IgD-negative memory B cell (primary cell): ENCODE data around the gene PSMA4. TPM values are rescaled to one million over a fixed set of nuclear protein-coding genes. Genes with fewer than 3 reads are reported as not detected.
A peak's percentile ranks its signal among the peaks of the same experiment; 100 is the strongest.
"Not testable (repeated sequence)": the region's sequence is repeated elsewhere in the genome, so short reads cannot be mapped to it uniquely, and the experiment has no call there.

Source experiments
- H3K27ac Mint-ChIP-seq, 3 donors: one replicate each; pipeline ENCODE4 v1.8.0; 2020 to 2022; ENCODE audit warnings: mild to moderate bottlenecking in 3 of 3, mixed read lengths in 3 of 3, moderate library complexity in 1 of 3
- H3K27me3 Mint-ChIP-seq: one replicate; pipeline ENCODE4 v1.8.0; 2021; ENCODE audit warnings: mixed read lengths
- H3K36me3 Mint-ChIP-seq: one replicate; pipeline ENCODE4 v1.8.0; 2020; ENCODE audit warnings: mild to moderate bottlenecking, mixed read lengths
- H3K4me1 Mint-ChIP-seq, 3 donors: one replicate each; pipeline ENCODE4 v1.8.0; 2020 to 2022; ENCODE audit warnings: mixed read lengths in 3 of 3, mild to moderate bottlenecking in 1 of 3
- H3K4me3 Mint-ChIP-seq, 4 donors: one replicate each; pipeline ENCODE4 v1.8.0; 2020 to 2022; ENCODE audit warnings: mild to moderate bottlenecking in 4 of 4, mixed read lengths in 4 of 4, moderate library complexity in 3 of 4
- H3K9me3 Mint-ChIP-seq, 3 donors: one replicate each; pipeline ENCODE4 v1.8.0; 2020 to 2021; ENCODE audit warnings: mixed read lengths in 3 of 3, mild to moderate bottlenecking in 1 of 3
- polyA plus RNA-seq: library from polyadenylated mRNA; unstranded; fragments of 300-500 nt; fragmentation: Illumina TruSeq; gene quantifications from one replicate; pipeline ENCODE4 v1.2.3, GENCODE V29; 2021

Gene PSMA4
- polyA plus RNA-seq, 1 donor from 2014 or later, result 169 TPM

GRCh38 chr15:78538358-78538757 is 1.9 kb upstream of the PSMA4 start:
- Mint-ChIP-seq H3K4me1 (peaks cover 12 to 30% (median 21%) of the 10 kb centered on the region in 3 donors), H3K4me3 (peak overlapping the region in 2 of 4 donors; percentile 33 to 84), H3K27me3 (no peaks in the 10 kb centered on the region), H3K27ac (peak overlapping the region in 1 of 3 donors; percentile 67), H3K36me3 (peaks cover 4% of the 10 kb centered on the region), H3K9me3 (no peaks in the 10 kb centered on the region)

GRCh38 chr15:78539464-78540140 is 642 bp upstream of the PSMA4 start:
- H3K4me1 Mint-ChIP-seq, result peaks cover 12 to 30% (median 21%) of the 10 kb centered on the region in 3 donors
- peak overlapping the region; percentile 89 to 100 (median 94) for H3K4me3 Mint-ChIP-seq
- not testable (repeated sequence) for H3K36me3 Mint-ChIP-seq, H3K9me3 Mint-ChIP-seq, H3K27me3 Mint-ChIP-seq
- peak overlapping the region; percentile 89 to 100 (median 99) for H3K27ac Mint-ChIP-seq

- Mint-ChIP-seq H3K4me1 (peaks cover 10 to 30% (median 21%) of the 10 kb centered on the region in 3 donors), H3K27ac (peak overlapping the region; percentile 89 to 100 (median 99)), H3K4me3 (peak overlapping the region; percentile 89 to 100 (median 94)), H3K9me3 (no peaks in the 10 kb centered on the region), H3K27me3 (no peaks in the 10 kb centered on the region), H3K36me3 (peaks cover 2% of the 10 kb centered on the region)
Observed at GRCh38 chr15:78540871-78541743, 863 bp downstream of the PSMA4 start.

GRCh38 chr15:78541744-78542034 is 1.4 kb downstream of the PSMA4 start:
- H3K9me3 Mint-ChIP-seq, result no peaks in the 10 kb centered on the region
- peak overlapping the region; percentile 89 to 100 (median 99) for H3K27ac Mint-ChIP-seq
- peaks cover 4% of the 10 kb centered on the region for H3K36me3 Mint-ChIP-seq
- no peaks in the 10 kb centered on the region for H3K27me3 Mint-ChIP-seq
- H3K4me1 Mint-ChIP-seq, result peaks cover 10 to 30% (median 21%) of the 10 kb centered on the region in 3 donors
- H3K4me3 Mint-ChIP-seq, result peak overlapping the region; percentile 89 to 100 (median 94)

- peaks cover 4% of the 10 kb centered on the region for H3K36me3 Mint-ChIP-seq
Observed at GRCh38 chr15:78542647-78543046, 2.4 kb downstream of the PSMA4 start.

GRCh38 chr15:78550194-78550593 is 9.9 kb downstream of the PSMA4 start:
- H3K4me3 Mint-ChIP-seq, result no peak overlapping the region
- no peak overlapping the region for H3K27ac Mint-ChIP-seq
- H3K4me1 Mint-ChIP-seq, result no peaks in the 10 kb centered on the region
- H3K9me3 Mint-ChIP-seq, result no peaks in the 10 kb centered on the region
- H3K36me3 Mint-ChIP-seq, result peaks cover 2% of the 10 kb centered on the region
- no peaks in the 10 kb centered on the region for H3K27me3 Mint-ChIP-seq

More at GRCh38 chr15:78542647-78543046, 2.4 kb downstream of the PSMA4 start:
- Mint-ChIP-seq H3K9me3 (no peaks in the 10 kb centered on the region), H3K4me1 (peaks cover 10 to 30% (median 21%) of the 10 kb centered on the region in 3 donors), H3K4me3 (peak overlapping the region in 3 of 4 donors; percentile 41 to 89 (median 73)), H3K27me3 (no peaks in the 10 kb centered on the region), H3K27ac (peak overlapping the region in 1 of 3 donors; percentile 81)

- Mint-ChIP-seq H3K27ac (no peak overlapping the region), H3K27me3 (no peaks in the 10 kb centered on the region), H3K4me1 (no peaks in the 10 kb centered on the region), H3K4me3 (no peak overlapping the region), H3K36me3 (peaks cover 2% of the 10 kb centered on the region), H3K9me3 (no peaks in the 10 kb centered on the region)
Observed at GRCh38 chr15:78550815-78551214, 10.6 kb downstream of the PSMA4 start.

GRCh38 chr15:78551902-78552301 is 11.7 kb downstream of the PSMA4 start:
- Mint-ChIP-seq H3K27ac (no peak overlapping the region), H3K27me3 (no peaks in the 10 kb centered on the region), H3K4me3 (no peak overlapping the region), H3K36me3 (no peaks in the 10 kb centered on the region), H3K4me1 (peaks cover 0 to 1% (median 0%) of the 10 kb centered on the region in 3 donors), H3K9me3 (no peaks in the 10 kb centered on the region)

- Mint-ChIP-seq H3K36me3 (no peaks in the 10 kb centered on the region), H3K4me3 (peak overlapping the region in 1 of 4 donors; percentile 40), H3K9me3 (no peaks in the 10 kb centered on the region), H3K27me3 (no peaks in the 10 kb centered on the region), H3K4me1 (peaks cover 0 to 2% (median 0%) of the 10 kb centered on the region in 3 donors), H3K27ac (no peak overlapping the region)
Observed at GRCh38 chr15:78552597-78552996, 12.4 kb downstream of the PSMA4 start.

GRCh38 chr15:78560201-78560600 is 20.0 kb downstream of the PSMA4 start:
- not testable (repeated sequence) for H3K36me3 Mint-ChIP-seq, H3K27ac Mint-ChIP-seq, H3K4me3 Mint-ChIP-seq, H3K9me3 Mint-ChIP-seq, H3K27me3 Mint-ChIP-seq, H3K4me1 Mint-ChIP-seq

GRCh38 chr15:78561490-78561889 is 21.2 kb downstream of the PSMA4 start:
- peaks cover 4% of the 10 kb centered on the region for H3K36me3 Mint-ChIP-seq
- no peak overlapping the region for H3K27ac Mint-ChIP-seq
- H3K4me3 Mint-ChIP-seq, result no peak overlapping the region
- peaks cover 7 to 16% (median 12%) of the 10 kb centered on the region in 3 donors for H3K4me1 Mint-ChIP-seq
- H3K9me3 Mint-ChIP-seq, result no peaks in the 10 kb centered on the region
- H3K27me3 Mint-ChIP-seq, result peaks cover 12% of the 10 kb centered on the region

- peaks cover 12 to 20% (median 15%) of the 10 kb centered on the region in 3 donors for H3K4me1 Mint-ChIP-seq
- peak overlapping the region in 2 of 4 donors; percentile 12 to 39 for H3K4me3 Mint-ChIP-seq
- H3K27me3 Mint-ChIP-seq, result peaks cover 15% of the 10 kb centered on the region
- peaks cover 4% of the 10 kb centered on the region for H3K36me3 Mint-ChIP-seq
- H3K9me3 Mint-ChIP-seq, result no peaks in the 10 kb centered on the region
- no peak overlapping the region for H3K27ac Mint-ChIP-seq
Observed at GRCh38 chr15:78563092-78563491, 22.8 kb downstream of the PSMA4 start.

GRCh38 chr15:78564743-78565096 is 24.5 kb downstream of the PSMA4 start:
- H3K4me3 Mint-ChIP-seq, result peak overlapping the region; percentile 75 to 95 (median 90)
- peaks cover 18% of the 10 kb centered on the region for H3K27me3 Mint-ChIP-seq
- H3K9me3 Mint-ChIP-seq, result no peaks in the 10 kb centered on the region
- peak overlapping the region in 1 of 3 donors; percentile 86 for H3K27ac Mint-ChIP-seq
- H3K36me3 Mint-ChIP-seq, result no peaks in the 10 kb centered on the region
- peaks cover 12 to 20% (median 15%) of the 10 kb centered on the region in 3 donors for H3K4me1 Mint-ChIP-seq

GRCh38 chr15:78565097-78565950 is 25.1 kb downstream of the PSMA4 start, which contains the start of gene CHRNA5:
Gene CHRNA5, plus strand, starts transcription at chr15:78565520. Its CDS starts 200 bp downstream, at chr15:78565720.
- no peaks in the 10 kb centered on the region for H3K36me3 Mint-ChIP-seq
- H3K9me3 Mint-ChIP-seq, result no peaks in the 10 kb centered on the region
- H3K27me3 Mint-ChIP-seq, result peaks cover 18% of the 10 kb centered on the region
- peak within 1 kb of the TSS; percentile 75 to 95 (median 90) for H3K4me3 Mint-ChIP-seq
- peak within 1 kb of the TSS in 1 of 3 donors; percentile 86 for H3K27ac Mint-ChIP-seq
- peaks cover 12 to 20% (median 15%) of the 10 kb centered on the region in 3 donors for H3K4me1 Mint-ChIP-seq
